Epithelial cell of esophagus (primary cell): Measurements from ENCODE around the gene THSD8.

ENCODE experiments used
- DNase-seq: peaks from one replicate; pipeline ENCODE4 v3.0.0; 2010; ENCODE audit warnings: low read depth
- H3K4me3 ChIP-seq: 2 replicates; pipeline ENCODE4 v1.5.1; 2011; ENCODE audit warnings: mild to moderate bottlenecking, low read length, control low read depth
- CTCF ChIP-seq: IDR thresholded peaks from 2 replicates; pipeline ENCODE4 v1.5.1; 2011; ENCODE audit warnings: low read depth, mild to moderate bottlenecking, low read length, control low read depth, inconsistent platforms; ENCODE audit not compliant: insufficient read depth; ENCODE audit errors: missing control alignments

The THSD8 gene

GRCh38 chr19:12788682-12789097 is 13.2 kb upstream of the THSD8 start:
- TF ChIP-seq CTCF = no peak
- DNase-seq = peak; percentile 67
- H3K4me3 ChIP-seq = peak overlapping the region; percentile 27

- DNase-seq = peak; percentile 64
- H3K4me3 ChIP-seq = peak overlapping the region; percentile 27
- no peak for TF ChIP-seq CTCF
Observed at GRCh38 chr19:12789098-12789903, 12.6 kb upstream of the THSD8 start.

- H3K4me3 ChIP-seq = peak overlapping the region; percentile 92
- DNase-seq = peak; percentile 98
- TF ChIP-seq CTCF = no peak
Observed at GRCh38 chr19:12789904-12790619, 11.8 kb upstream of the THSD8 start.

- TF ChIP-seq CTCF = no peak
- peak overlapping the region; percentile 92 for H3K4me3 ChIP-seq
- DNase-seq = no peak
Observed at GRCh38 chr19:12790628-12791344, 11.1 kb upstream of the THSD8 start.

GRCh38 chr19:12791345-12792050 is 10.4 kb upstream of the THSD8 start, which contains the start of gene JUNB:
TSS of gene JUNB (plus strand) at chr19:12791486. CDS start at chr19:12791772, 286 bp downstream.
- peak within 1 kb of the TSS; percentile 92 for H3K4me3 ChIP-seq
- TF ChIP-seq CTCF = no peak
- peak; percentile 98 for DNase-seq
